Diencephalon (tissue), 1 donor: ENCODE results near the gene CFAP53. TPM values are rescaled to one million over a fixed set of nuclear protein-coding genes. Genes with fewer than 3 reads are reported as not detected.

Experiments used
- small RNA-seq: library from RNA; depleted of rRNA; stranded (forward); fragments of <200 nt; gene quantifications from one replicate; pipeline ENCODE3, GENCODE V24; 2014
- total RNA-seq: library from RNA; depleted of rRNA; stranded (reverse); fragments of >200 nt; gene quantifications from one replicate; pipeline ENCODE4 v1.2.3, GENCODE V29; 2014

CFAP53 gene
- total RNA-seq, result 3.2 TPM

GRCh38 chr18:50266248-50266704 lies at the start of gene CFAP53:
Gene CFAP53 (minus strand): TSS chr18:50266495. CDS start chr18:50266404, 91 bp downstream.

GRCh38 chr18:50287441-50288347 lies 21.4 kb upstream of the CFAP53 start, which contains the start of gene CXXC1:
Gene CXXC1 (minus strand): TSS chr18:50287692. CDS start chr18:50287589, 103 bp downstream.

GRCh38 chr18:50281295-50281971 lies 15.1 kb upstream of the CFAP53 start, which contains the start of gene MBD1:
Gene MBD1 (minus strand): TSS chr18:50281523. CDS start chr18:50279992, 1,531 bp downstream.

GRCh38 chr18:50194631-50195532 lies 71.4 kb downstream of the CFAP53 start, which contains the start of gene MYO5B:
Gene MYO5B (minus strand): TSS chr18:50195147. CDS start chr18:50194793, 354 bp downstream.

Small RNA genes lying within 50 kb of the gene (small RNA-seq; reads per million reads assigned to genes)
- gene RN7SL310P, result not detected

Other genes with a start within 250 kb of the CFAP53 start
- gene MYO5B, start 71.3 kb downstream of the CFAP53 start, total RNA-seq, result 6.5 TPM
- gene MBD1, start 15.0 kb upstream of the CFAP53 start, total RNA-seq, result 47.3 TPM
- gene CXXC1, start 21.2 kb upstream of the CFAP53 start, total RNA-seq, result 46.1 TPM
- gene SKA1, start 108.6 kb upstream of the CFAP53 start, total RNA-seq, result 5.5 TPM